A549 treated with ZK216348 at 1 μM for 4 hours (cell line): ENCODE data around the gene MACF1. TPM values are rescaled to one million over a fixed set of nuclear protein-coding genes. Genes with fewer than 3 reads are reported as not detected.

Experiments
- total RNA-seq: library from RNA; stranded (reverse); fragments of 200-300 nt; extraction: Qiagen RNA extraction; gene quantifications from 5 replicates; pipeline ENCODE4 v1.2.3, GENCODE V29; 2022; ENCODE audit warnings: low read depth

The MACF1 gene, protein sequence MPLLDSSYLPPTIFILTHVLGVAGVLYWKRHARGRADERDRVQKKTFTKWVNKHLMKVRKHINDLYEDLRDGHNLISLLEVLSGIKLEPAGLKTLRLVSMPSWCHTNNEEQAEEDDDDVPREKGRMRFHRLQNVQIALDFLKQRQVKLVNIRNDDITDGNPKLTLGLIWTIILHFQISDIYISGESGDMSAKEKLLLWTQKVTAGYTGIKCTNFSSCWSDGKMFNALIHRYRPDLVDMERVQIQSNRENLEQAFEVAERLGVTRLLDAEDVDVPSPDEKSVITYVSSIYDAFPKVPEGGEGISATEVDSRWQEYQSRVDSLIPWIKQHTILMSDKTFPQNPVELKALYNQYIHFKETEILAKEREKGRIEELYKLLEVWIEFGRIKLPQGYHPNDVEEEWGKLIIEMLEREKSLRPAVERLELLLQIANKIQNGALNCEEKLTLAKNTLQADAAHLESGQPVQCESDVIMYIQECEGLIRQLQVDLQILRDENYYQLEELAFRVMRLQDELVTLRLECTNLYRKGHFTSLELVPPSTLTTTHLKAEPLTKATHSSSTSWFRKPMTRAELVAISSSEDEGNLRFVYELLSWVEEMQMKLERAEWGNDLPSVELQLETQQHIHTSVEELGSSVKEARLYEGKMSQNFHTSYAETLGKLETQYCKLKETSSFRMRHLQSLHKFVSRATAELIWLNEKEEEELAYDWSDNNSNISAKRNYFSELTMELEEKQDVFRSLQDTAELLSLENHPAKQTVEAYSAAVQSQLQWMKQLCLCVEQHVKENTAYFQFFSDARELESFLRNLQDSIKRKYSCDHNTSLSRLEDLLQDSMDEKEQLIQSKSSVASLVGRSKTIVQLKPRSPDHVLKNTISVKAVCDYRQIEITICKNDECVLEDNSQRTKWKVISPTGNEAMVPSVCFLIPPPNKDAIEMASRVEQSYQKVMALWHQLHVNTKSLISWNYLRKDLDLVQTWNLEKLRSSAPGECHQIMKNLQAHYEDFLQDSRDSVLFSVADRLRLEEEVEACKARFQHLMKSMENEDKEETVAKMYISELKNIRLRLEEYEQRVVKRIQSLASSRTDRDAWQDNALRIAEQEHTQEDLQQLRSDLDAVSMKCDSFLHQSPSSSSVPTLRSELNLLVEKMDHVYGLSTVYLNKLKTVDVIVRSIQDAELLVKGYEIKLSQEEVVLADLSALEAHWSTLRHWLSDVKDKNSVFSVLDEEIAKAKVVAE (N-terminal part only)
- total RNA-seq, result 40.5 to 48.6 TPM (median 43.2 TPM) in 5 replicates

DNA sequence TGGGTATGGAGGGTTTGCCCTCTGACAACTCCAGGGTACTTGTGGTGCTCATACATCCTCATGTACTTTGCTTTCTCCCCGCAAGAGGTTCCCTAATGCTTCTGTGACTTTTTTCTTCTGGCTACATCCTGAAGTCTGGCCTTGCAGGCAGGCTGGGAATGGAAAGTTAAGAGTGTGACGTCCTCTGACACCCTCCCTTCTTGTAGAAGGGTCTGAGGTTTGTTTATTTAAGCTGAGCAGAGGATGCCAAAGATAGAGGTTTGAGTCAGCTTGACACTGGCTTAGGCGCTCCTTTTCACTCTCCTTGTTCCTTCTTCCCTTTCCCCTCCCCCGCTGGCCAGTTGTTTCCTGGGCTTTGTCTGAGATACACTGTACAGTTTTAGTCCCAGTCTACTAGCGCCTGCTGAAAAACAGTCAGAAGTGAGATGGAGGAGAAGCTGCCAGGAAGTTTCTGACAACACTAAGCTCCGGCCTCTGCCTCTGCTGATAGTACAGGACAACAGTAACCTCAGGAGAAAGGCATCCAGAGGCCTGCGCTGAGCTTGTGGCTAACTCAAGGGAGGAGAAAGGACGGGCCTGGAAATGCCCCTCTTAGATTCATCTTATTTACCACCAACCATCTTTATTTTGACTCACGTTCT is at the start of gene MACF1:
Gene MACF1, plus strand, starts transcription at position 255 of the 641 bp plus-strand sequence. Its CDS starts 328 bp downstream, at position 583.

DNA sequence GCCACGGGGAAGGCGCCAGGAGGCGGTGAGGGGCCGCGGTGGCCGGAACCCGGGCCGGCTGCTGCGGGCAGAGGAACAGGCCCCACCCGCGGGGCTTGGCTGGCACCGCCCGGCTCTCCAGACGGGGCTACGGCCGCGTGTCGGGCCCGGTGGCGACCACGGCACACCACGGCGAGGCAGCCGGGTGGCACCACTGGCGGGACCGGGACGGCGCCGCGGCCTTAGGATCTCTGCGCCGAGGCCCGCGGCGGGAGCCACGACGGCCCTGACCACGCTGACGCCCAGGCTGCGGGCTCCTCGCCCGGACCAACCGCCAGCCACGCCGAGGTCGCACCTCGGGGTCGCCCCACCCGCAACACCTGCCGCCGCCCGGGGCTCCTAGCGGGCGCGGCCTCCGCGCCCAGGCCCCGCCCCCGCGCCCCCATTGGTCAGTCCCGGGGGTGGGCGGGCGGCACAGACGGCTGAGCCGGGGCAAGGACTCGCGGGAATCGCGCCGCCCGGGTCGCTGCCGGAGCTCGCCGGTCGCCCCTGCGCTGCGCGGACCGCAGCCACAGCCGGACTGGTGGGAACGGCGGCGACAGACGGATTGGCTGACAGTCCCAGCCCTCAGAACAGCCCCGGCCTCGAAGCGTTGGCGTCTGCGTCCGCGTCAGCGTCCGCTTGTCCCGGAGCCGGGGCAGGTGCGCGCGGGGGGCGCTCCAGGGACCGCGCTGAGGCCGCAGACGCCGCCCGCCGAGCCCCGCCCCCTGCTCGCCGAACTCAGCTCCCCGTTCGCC is 286.8 kb downstream of the MACF1 start, which contains the start of gene BMP8A:
Gene BMP8A, plus strand, starts transcription at position 491 of the 776 bp plus-strand sequence. CDS start 356 bp downstream, outside the sequence.

Other genes starting within 250 kb of the MACF1 start
- gene AKIRIN1, start 213.4 kb upstream of the MACF1 start, total RNA-seq, result 34.9 to 52.6 TPM (median 43.4 TPM) in 5 replicates
- gene NDUFS5, start 178.3 kb upstream of the MACF1 start, total RNA-seq, result 372 to 548 TPM (median 442 TPM) in 5 replicates